Neural progenitor cell (in vitro differentiated cells): ENCODE data around the gene PIGR. TPM values are rescaled to one million over a fixed set of nuclear protein-coding genes. Genes with fewer than 3 reads are reported as not detected.

Source experiments
- DNase-seq: peaks from one replicate; pipeline ENCODE4 v3.0.0-alpha.2; 2016; ENCODE audit warnings: low spot score
- H2AFZ ChIP-seq: fragments of 200-600 bp; sonication (generic); replicated peaks from 2 replicates; pipeline ENCODE4 v1.6.1; 2016; ENCODE audit warnings: antibody characterized with exemption
- H3F3A ChIP-seq: fragments of 200-600 bp; sonication (generic); 2 replicates; pipeline ENCODE4 v1.6.1; 2016; ENCODE audit warnings: antibody characterized with exemption, low read depth
- H3K27ac ChIP-seq: fragments of 200-600 bp; sonication (generic); 2 replicates; pipeline ENCODE4 v1.5.1; 2016; ENCODE audit warnings: mild to moderate bottlenecking
- H3K27me3 ChIP-seq: fragments of 200-600 bp; sonication (generic); 2 replicates; pipeline ENCODE4 v1.6.1; 2016; ENCODE audit warnings: mild to moderate bottlenecking, moderate library complexity
- H3K36me3 ChIP-seq: fragments of 200-600 bp; sonication (generic); 2 replicates; pipeline ENCODE4 v1.5.1; 2016
- H3K4me1 ChIP-seq: fragments of 200-600 bp; sonication (generic); 2 replicates; pipeline ENCODE4 v1.6.1; 2016; ENCODE audit warnings: mixed run types
- H3K4me2 ChIP-seq: fragments of 200-600 bp; sonication (generic); 2 replicates; pipeline ENCODE4 v1.6.1; 2016
- H3K4me3 ChIP-seq: fragments of 200-600 bp; sonication (generic); 2 replicates; pipeline ENCODE4 v1.5.1; 2016
- H3K79me2 ChIP-seq: fragments of 200-600 bp; sonication (generic); 2 replicates; pipeline ENCODE4 v1.6.1; 2016; ENCODE audit warnings: low read depth
- H3K9ac ChIP-seq: fragments of 200-600 bp; sonication (generic); 2 replicates; pipeline ENCODE4 v1.6.1; 2016
- H3K9me3 ChIP-seq: fragments of 200-600 bp; sonication (generic); 2 replicates; pipeline ENCODE4 v1.5.1; 2016; ENCODE audit warnings: low read depth
- H4K20me1 ChIP-seq: fragments of 200-600 bp; sonication (generic); 2 replicates; pipeline ENCODE4 v1.6.1; 2016; ENCODE audit warnings: low read depth
- H3K27ac Mint-ChIP-seq: 3 replicates; pipeline ENCODE4 v1.8.0; 2021; ENCODE audit warnings: mixed read lengths
- H3K27me3 Mint-ChIP-seq: 2 replicates; pipeline ENCODE4 v1.8.0; 2022; ENCODE audit warnings: low read depth, mild to moderate bottlenecking, inconsistent platforms, moderate library complexity, mixed read lengths; ENCODE audit not compliant: insufficient read depth
- H3K36me3 Mint-ChIP-seq: 3 replicates; pipeline ENCODE4 v1.8.0; 2021; ENCODE audit warnings: mixed read lengths
- H3K4me1 Mint-ChIP-seq: 3 replicates; pipeline ENCODE4 v1.8.0; 2021; ENCODE audit warnings: mixed read lengths
- H3K4me3 Mint-ChIP-seq: 3 replicates; pipeline ENCODE4 v1.8.0; 2021; ENCODE audit warnings: mild to moderate bottlenecking, moderate library complexity, mixed read lengths
- H3K9me3 Mint-ChIP-seq: 3 replicates; pipeline ENCODE4 v1.8.0; 2020; ENCODE audit warnings: mixed read lengths
- CTCF ChIP-seq: fragments of 200-600 bp; sonication (generic); IDR thresholded peaks from 2 replicates; pipeline ENCODE4 v1.5.1; 2017; ENCODE audit warnings: antibody characterized with exemption, mild to moderate bottlenecking
- EZH2 ChIP-seq: fragments of 200-600 bp; sonication (generic); IDR thresholded peaks from 2 replicates; pipeline ENCODE4 v1.6.1; 2017; ENCODE audit warnings: antibody characterized with exemption, mild to moderate bottlenecking, moderate library complexity
- EZH2phosphoT487 ChIP-seq: fragments of 200-600 bp; sonication (generic); IDR thresholded peaks from 2 replicates; pipeline ENCODE4 v1.6.1; 2017; ENCODE audit warnings: antibody characterized with exemption
- total RNA-seq: library from RNA; depleted of rRNA; stranded (reverse); fragments of >200 nt; gene quantifications from 2 replicates; pipeline ENCODE4 v1.2.3, GENCODE V29; 2015; ENCODE audit warnings: low replicate concordance

The PIGR gene
- not detected in 2 replicates for total RNA-seq

- Histone ChIP-seq H3K4me2 (no peak within 1 kb of the TSS), H3K27me3 (no peaks in the 10 kb centered on the region), H4K20me1 (no peaks in the 10 kb centered on the region), H3K27ac (no peak within 1 kb of the TSS), H2AFZ (no peak within 1 kb of the TSS), H3K9ac (no peak within 1 kb of the TSS), H3F3A (no peaks in the 10 kb centered on the region), H3K4me1 (no peaks in the 10 kb centered on the region), H3K9me3 (no peaks in the 10 kb centered on the region), H3K4me3 (no peak within 1 kb of the TSS), H3K79me2 (no peaks in the 10 kb centered on the region), H3K36me3 (no peaks in the 10 kb centered on the region)
- Mint-ChIP-seq H3K36me3 (no peaks in the 10 kb centered on the region), H3K9me3 (no peaks in the 10 kb centered on the region), H3K4me3 (no peak within 1 kb of the TSS), H3K27me3 (no peaks in the 10 kb centered on the region), H3K4me1 (no peaks in the 10 kb centered on the region), H3K27ac (no peak within 1 kb of the TSS)
- TF ChIP-seq CTCF, result no peak
- no peak for TF ChIP-seq EZH2phosphoT487
- no peak for TF ChIP-seq EZH2
- DNase-seq, result no peak
Observed at GRCh38 chr1:206946261-206946660, at the start of gene PIGR. PIGR (minus strand) TSS chr1:206946466; CDS start chr1:206940531, 5,935 bp downstream.

GRCh38 chr1:206992790-206993189 lies 46.5 kb upstream of the PIGR start:
- TF ChIP-seq CTCF, result no peak
- TF ChIP-seq EZH2, result no peak
- no peak for TF ChIP-seq EZH2phosphoT487
- peaks cover 5% of the 10 kb centered on the region for H3K4me1 ChIP-seq
- H3K9ac ChIP-seq, result no peak overlapping the region
- Mint-ChIP-seq H3K27ac (no peak overlapping the region), H3K9me3 (no peaks in the 10 kb centered on the region), H3K27me3 (peaks cover 3% of the 10 kb centered on the region), H3K36me3 (no peaks in the 10 kb centered on the region), H3K4me3 (no peak overlapping the region), H3K4me1 (no peaks in the 10 kb centered on the region)
- no peaks in the 10 kb centered on the region for H3K36me3 ChIP-seq
- no peak overlapping the region for H3K27ac ChIP-seq
- H3K9me3 ChIP-seq, result no peaks in the 10 kb centered on the region
- no peak for DNase-seq
- no peaks in the 10 kb centered on the region for H3F3A ChIP-seq
- no peak overlapping the region for H3K4me3 ChIP-seq
- H3K79me2 ChIP-seq, result no peaks in the 10 kb centered on the region
- no peak overlapping the region for H3K4me2 ChIP-seq
- no peaks in the 10 kb centered on the region for H3K27me3 ChIP-seq
- no peaks in the 10 kb centered on the region for H4K20me1 ChIP-seq
- H2AFZ ChIP-seq, result no peak overlapping the region

GRCh38 chr1:206987873-206988272 lies 41.6 kb upstream of the PIGR start:
- no peak overlapping the region for H2AFZ ChIP-seq
- no peaks in the 10 kb centered on the region for H3K79me2 ChIP-seq
- no peaks in the 10 kb centered on the region for H3F3A ChIP-seq
- peaks cover 3% of the 10 kb centered on the region for H3K27me3 Mint-ChIP-seq
- no peaks in the 10 kb centered on the region for H3K36me3 Mint-ChIP-seq
- H3K4me1 Mint-ChIP-seq, result peaks cover 7% of the 10 kb centered on the region
- no peaks in the 10 kb centered on the region for H3K27me3 ChIP-seq
- H4K20me1 ChIP-seq, result no peaks in the 10 kb centered on the region
- H3K4me3 ChIP-seq, result no peak overlapping the region
- H3K4me2 ChIP-seq, result no peak overlapping the region
- DNase-seq, result no peak
- H3K9me3 ChIP-seq, result no peaks in the 10 kb centered on the region
- no peak overlapping the region for H3K4me3 Mint-ChIP-seq
- no peaks in the 10 kb centered on the region for H3K36me3 ChIP-seq
- no peak overlapping the region for H3K27ac Mint-ChIP-seq
- H3K9ac ChIP-seq, result no peak overlapping the region
- peaks cover 5% of the 10 kb centered on the region for H3K4me1 ChIP-seq
- no peak overlapping the region for H3K27ac ChIP-seq
- H3K9me3 Mint-ChIP-seq, result no peaks in the 10 kb centered on the region
- TF ChIP-seq EZH2phosphoT487 (no peak), EZH2 (no peak), CTCF (no peak)
